Activated naive CD4-positive, alpha-beta T cell treated with anti-CD3 and anti-CD28 coated beads, Interleukin-2, amount 50 U/mL, for 24 hours (primary cell): ENCODE results near the gene TREML4.
A peak's percentile ranks its signal among the peaks of the same experiment; 100 is the strongest.

Experiments used
- H3K27ac Mint-ChIP-seq: one replicate; pipeline ENCODE4 v1.8.0; 2021; ENCODE audit warnings: mild to moderate bottlenecking, mixed read lengths
- H3K27me3 Mint-ChIP-seq: one replicate; pipeline ENCODE4 v1.8.0; 2021; ENCODE audit warnings: mixed read lengths
- H3K36me3 Mint-ChIP-seq: one replicate; pipeline ENCODE4 v1.8.0; 2021; ENCODE audit warnings: mixed read lengths
- H3K4me1 Mint-ChIP-seq: one replicate; pipeline ENCODE4 v1.8.0; 2021; ENCODE audit warnings: mixed read lengths
- H3K4me3 Mint-ChIP-seq: one replicate; pipeline ENCODE4 v1.8.0; 2021; ENCODE audit warnings: mild to moderate bottlenecking, mixed read lengths
- H3K9me3 Mint-ChIP-seq: one replicate; pipeline ENCODE4 v1.8.0; 2021; ENCODE audit warnings: mixed read lengths

Gene TREML4

DNA sequence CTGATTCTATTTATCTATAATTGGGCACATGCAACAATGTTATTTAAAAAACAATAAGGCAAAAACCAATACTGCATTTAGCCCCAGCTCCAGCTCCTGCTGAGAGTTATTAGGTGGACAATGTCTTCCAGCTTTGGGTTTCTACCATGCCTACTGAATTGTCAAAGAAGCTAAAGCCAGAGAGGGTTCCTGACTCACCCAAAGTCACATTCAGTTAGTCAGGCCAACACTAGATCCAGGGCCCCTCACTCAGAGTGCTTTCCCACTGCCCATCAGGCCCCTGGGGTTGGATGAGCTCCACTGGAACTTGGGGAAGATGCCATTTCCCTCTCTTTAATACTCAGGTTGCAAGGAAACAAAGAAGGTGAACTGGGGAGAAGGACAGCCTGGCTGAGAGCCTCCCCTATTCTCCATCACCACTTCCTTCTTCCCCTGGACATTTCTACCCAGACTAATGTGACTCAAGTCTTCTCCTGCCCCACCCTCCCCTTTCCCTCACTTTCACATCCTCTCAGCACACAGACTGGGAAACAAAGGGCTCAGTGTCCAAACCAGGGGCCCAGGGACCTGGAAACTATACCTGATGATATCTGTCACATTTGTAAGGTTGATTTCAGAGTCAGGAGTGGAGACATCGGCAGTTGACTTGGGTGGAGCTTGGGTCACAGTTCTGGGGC, 52.4 kb downstream of the TREML4 start:
- Mint-ChIP-seq H3K4me1 (peaks cover 11% of the 10 kb centered on the region), H3K36me3 (no peaks in the 10 kb centered on the region), H3K27me3 (no peaks in the 10 kb centered on the region), H3K4me3 (no peak overlapping the region), H3K9me3 (no peaks in the 10 kb centered on the region), H3K27ac (no peak overlapping the region)

- H3K4me1 Mint-ChIP-seq: peaks cover 9% of the 10 kb centered on the region
- H3K9me3 Mint-ChIP-seq: no peaks in the 10 kb centered on the region
- H3K4me3 Mint-ChIP-seq: no peak overlapping the region
- H3K27ac Mint-ChIP-seq: no peak overlapping the region
- H3K27me3 Mint-ChIP-seq: no peaks in the 10 kb centered on the region
- H3K36me3 Mint-ChIP-seq: no peaks in the 10 kb centered on the region
These were observed 55.5 kb downstream of the TREML4 start for GRCh38 chr6:41283600-41283999.

DNA sequence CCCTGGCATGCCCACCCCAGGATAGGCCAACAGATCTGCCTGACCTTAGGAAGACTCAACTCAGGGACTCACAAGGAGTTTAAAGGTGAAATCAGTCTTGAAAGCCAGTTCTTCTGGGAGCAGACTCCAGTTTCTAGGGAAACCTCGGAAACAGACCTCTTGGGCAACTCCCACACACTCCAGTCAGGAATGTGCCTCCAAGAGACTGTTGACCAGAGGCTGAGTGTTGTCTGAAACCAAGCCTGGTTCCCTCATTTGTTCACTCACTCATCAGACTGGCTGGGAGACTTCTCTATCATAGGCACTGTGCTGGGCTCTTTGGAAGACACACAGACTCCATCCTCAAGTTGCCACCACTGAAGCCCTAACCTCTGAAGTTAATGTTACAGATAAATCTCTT, 56.6 kb downstream of the TREML4 start:
- no peaks in the 10 kb centered on the region for H3K36me3 Mint-ChIP-seq
- H3K27ac Mint-ChIP-seq: no peak overlapping the region
- H3K27me3 Mint-ChIP-seq: no peaks in the 10 kb centered on the region
- H3K4me1 Mint-ChIP-seq: peaks cover 2% of the 10 kb centered on the region
- no peaks in the 10 kb centered on the region for H3K9me3 Mint-ChIP-seq
- no peak overlapping the region for H3K4me3 Mint-ChIP-seq

DNA sequence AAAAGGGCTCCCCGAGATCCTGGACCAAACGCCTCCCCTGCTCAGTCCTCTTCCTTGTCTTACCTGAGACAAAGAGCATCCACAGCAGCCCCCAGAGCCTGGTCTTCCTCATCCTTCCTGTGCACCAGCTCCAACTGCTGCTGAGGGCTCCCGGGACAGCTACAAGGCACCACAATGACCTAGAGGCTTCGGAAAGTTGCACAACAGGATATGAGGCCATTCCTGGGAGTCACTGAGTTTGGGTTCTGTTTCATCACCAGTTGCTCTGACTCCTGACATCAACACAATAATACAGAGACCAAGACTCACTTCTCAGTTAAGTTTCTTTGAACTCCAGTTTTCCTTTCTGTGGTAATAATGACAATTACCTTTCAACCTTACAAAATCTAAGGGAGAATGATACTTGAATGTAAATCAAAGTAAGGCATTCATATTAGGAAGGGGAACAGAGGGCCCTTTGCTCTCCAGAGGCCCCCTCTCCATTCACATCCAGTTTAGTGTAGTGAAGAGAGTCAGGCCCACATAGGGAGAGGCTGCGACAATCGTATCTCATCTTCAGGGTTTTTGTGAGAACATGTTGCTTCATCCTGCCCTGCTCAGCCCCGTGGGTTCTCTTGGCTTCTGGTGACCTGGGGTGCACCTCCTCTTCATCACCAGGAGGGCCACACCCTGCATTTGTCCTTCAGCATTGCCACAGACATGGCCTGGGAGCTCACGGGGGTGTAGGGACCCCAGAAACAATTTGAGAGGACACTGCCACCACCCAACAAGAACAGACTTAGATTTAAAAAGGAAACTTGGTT, 58.6 kb downstream of the TREML4 start, which contains the start of gene TREM1:
TSS of gene TREM1 (minus strand) at position 139 of the 803 bp plus-strand sequence. CDS start at position 112, 27 bp downstream.
- Mint-ChIP-seq H3K9me3 (no peaks in the 10 kb centered on the region), H3K27me3 (no peaks in the 10 kb centered on the region), H3K4me1 (peaks cover 4% of the 10 kb centered on the region), H3K36me3 (no peaks in the 10 kb centered on the region), H3K4me3 (no peak within 1 kb of the TSS), H3K27ac (peak within 1 kb of the TSS; percentile 62)

DNA sequence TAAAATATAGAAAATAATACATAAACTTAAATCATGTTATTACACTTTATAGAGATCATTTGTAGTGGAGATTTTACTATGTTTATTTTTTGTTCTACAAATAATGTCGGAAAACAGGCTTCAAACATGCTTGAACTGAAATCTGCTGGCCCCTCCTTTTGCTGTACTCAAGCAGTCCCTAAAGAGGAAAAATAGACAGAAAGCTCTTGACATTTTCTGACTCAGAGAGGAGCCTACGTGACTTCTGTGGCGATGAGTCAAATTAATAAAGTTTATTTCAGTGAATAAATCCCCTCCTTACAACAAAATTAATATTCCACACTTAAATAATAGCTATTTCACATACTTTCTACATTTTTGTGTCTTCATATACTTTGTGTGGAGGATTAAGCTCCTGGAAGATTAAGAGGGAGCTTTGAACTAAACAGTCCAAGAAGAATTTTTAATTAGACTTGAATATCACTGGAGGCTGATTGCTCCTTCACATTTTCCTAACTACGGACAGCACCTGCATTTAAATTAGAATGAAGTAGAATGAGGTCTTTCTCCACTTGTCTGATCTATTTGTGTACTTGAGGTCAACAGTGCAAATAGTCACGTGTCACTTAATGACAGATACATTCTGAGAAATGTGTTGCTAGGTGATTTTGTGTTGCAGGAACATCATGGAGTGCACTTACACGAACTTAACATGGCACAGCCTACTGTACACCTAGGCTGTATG, 60.0 kb downstream of the TREML4 start:
- H3K27ac Mint-ChIP-seq: no peak overlapping the region
- H3K9me3 Mint-ChIP-seq: no peaks in the 10 kb centered on the region
- H3K27me3 Mint-ChIP-seq: no peaks in the 10 kb centered on the region
- peaks cover 4% of the 10 kb centered on the region for H3K4me1 Mint-ChIP-seq
- H3K4me3 Mint-ChIP-seq: no peak overlapping the region
- H3K36me3 Mint-ChIP-seq: no peaks in the 10 kb centered on the region
